K562 (cell line): Measurements from ENCODE around the gene MEGF11. TPM values are rescaled to one million over a fixed set of nuclear protein-coding genes. Genes with fewer than 3 reads are reported as not detected.

ENCODE experiments used
- CCNT2 ChIP-seq: IDR thresholded peaks from 2 replicates; pipeline ENCODE4 v1.6.1; 2011; ENCODE audit warnings: borderline replicate concordance, low read depth, mild to moderate bottlenecking, moderate library complexity, mixed read lengths, low read length; ENCODE audit not compliant: insufficient read length; ENCODE audit errors: extremely low read depth
- CHD7 ChIP-seq: fragments of 200-600 bp; sonication (generic); IDR thresholded peaks from one replicate; pipeline ENCODE4 v1.6.1; 2012; ENCODE audit warnings: mild to moderate bottlenecking, low read depth, low read length, inconsistent platforms
- CLOCK ChIP-seq: fragments of 250-450 bp; sonication (Bioruptor Pico); IDR thresholded peaks from 2 replicates; pipeline ENCODE4 v1.4.0; 2020; ENCODE audit warnings: mild to moderate bottlenecking, moderate library complexity, borderline replicate concordance
- RBM39 ChIP-seq: fragments of 200-400 bp; formaldehyde crosslinking; optimal IDR thresholded peaks from 2 replicates; pipeline ENCODE3; 2018; ENCODE audit warnings: low read depth, low read length
- SRSF1 ChIP-seq: fragments of 200-400 bp; formaldehyde crosslinking; IDR thresholded peaks from 2 replicates; pipeline ENCODE4 v1.6.1; 2017; ENCODE audit warnings: mild to moderate bottlenecking, low read depth, low read length, moderate library complexity
- TFAM ChIP-seq: fragments of 250-450 bp; sonication (Bioruptor Pico); conservative IDR thresholded peaks from 2 replicates; pipeline ENCODE4 v1.5.0; 2021; ENCODE audit warnings: mild to moderate bottlenecking, moderate library complexity
- THRB ChIP-seq: fragments of 450-650 bp; formaldehyde crosslinking; conservative IDR thresholded peaks from 2 replicates; pipeline ENCODE4 v1.4.0; 2022; ENCODE audit warnings: mild to moderate bottlenecking, missing genetic modification characterization
- XRCC5 ChIP-seq: fragments of 200-400 bp; formaldehyde crosslinking; IDR thresholded peaks from 2 replicates; pipeline ENCODE4 v1.6.1; 2017; ENCODE audit warnings: low read depth, mild to moderate bottlenecking, low read length
- ZNF184 ChIP-seq: sonication (generic); formaldehyde crosslinking; IDR thresholded peaks from 2 replicates; pipeline ENCODE4 v1.5.0; 2020; ENCODE audit warnings: missing genetic modification reagents
- polyA plus RNA-seq, 8 experiments: library from polyadenylated mRNA; depleted of rRNA in 4 of 8; stranded (reverse) in 5 of 8; unstranded in 3 of 8; fragments of >200 nt; fragmentation: Nextera tagmentation in 2 of 8; fragmentation: Illumina TruSeq in 1 of 8; extraction: Ambion mirVana in 2 of 8; extraction: Trizol in 1 of 8; gene quantifications; 2 replicates each; pipeline versions ENCODE4 v1.2.1 to v1.2.3, GENCODE V29; 2011 to 2014; ENCODE audit warnings: inconsistent platforms in 1 of 8, missing spikeins in 1 of 8
- total RNA-seq, 7 experiments: library from RNA; depleted of rRNA in 6 of 7; stranded (reverse); fragments of >200 nt in 6 of 7; fragmentation: Illumina TruSeq in 2 of 7; extraction: Trizol in 2 of 7; gene quantifications; 2 replicates each; pipeline versions ENCODE4 v1.2.1 to v1.2.3, GENCODE V29; 2011 to 2021; ENCODE audit warnings: low replicate concordance in 1 of 7

MEGF11 gene
- total and polyA plus RNA-seq, 9 of the 15 experiments (the other 6 are each of a cell fraction or from before 2014, with no cell fraction given): 0.06 to 0.23 (median 0.20) TPM; not detected in 6

- TF ChIP-seq THRB (CRISPR knock-in tag): 0 out of 2 replicates have a peak, but pooled peaks have one; percentile 43
- no peak for TF ChIP-seq ZNF184 (CRISPR knock-in tag)
- TF ChIP-seq CCNT2: no peak
- 0 out of 2 replicates have a peak, but pooled peaks have one; percentile 24 for TF ChIP-seq XRCC5
- TF ChIP-seq TFAM (CRISPR knock-in tag): no peak
- no peak for TF ChIP-seq CHD7
- no peak for TF ChIP-seq CLOCK (CRISPR knock-in tag)
- TF ChIP-seq SRSF1: no peak
- peak; percentile 21 for TF ChIP-seq RBM39
These were observed 384.2 kb downstream of the MEGF11 start, which contains the start of gene RAB11A (continued) for GRCh38 chr15:65869126-65869953.
